Fibroblast of lung (primary cell): ENCODE measurements around the gene LTA4H.
"Not testable (repeated sequence)": the region's sequence is repeated elsewhere in the genome, so short reads cannot be mapped to it uniquely, and the experiment has no call there.

Source experiments
- EZH2 ChIP-seq: IDR thresholded peaks from 2 replicates; pipeline ENCODE4 v1.5.1; 2012; ENCODE audit warnings: low read length, control low read depth, mild to moderate bottlenecking; ENCODE audit errors: missing control alignments
- TF ChIP-seq, protein P1 (sequence below), 2 donors: IDR thresholded peaks in 1 of 2; conservative IDR thresholded peaks in 1 of 2; 1 replicate in 1 of 2; 2 replicates in 1 of 2; pipeline ENCODE4 v1.5.1; 2011 to 2012; ENCODE audit warnings: low read length in 2 of 2, control low read depth in 1 of 2, inconsistent platforms in 1 of 2, low read depth in 1 of 2, mild to moderate bottlenecking in 1 of 2

DNA sequence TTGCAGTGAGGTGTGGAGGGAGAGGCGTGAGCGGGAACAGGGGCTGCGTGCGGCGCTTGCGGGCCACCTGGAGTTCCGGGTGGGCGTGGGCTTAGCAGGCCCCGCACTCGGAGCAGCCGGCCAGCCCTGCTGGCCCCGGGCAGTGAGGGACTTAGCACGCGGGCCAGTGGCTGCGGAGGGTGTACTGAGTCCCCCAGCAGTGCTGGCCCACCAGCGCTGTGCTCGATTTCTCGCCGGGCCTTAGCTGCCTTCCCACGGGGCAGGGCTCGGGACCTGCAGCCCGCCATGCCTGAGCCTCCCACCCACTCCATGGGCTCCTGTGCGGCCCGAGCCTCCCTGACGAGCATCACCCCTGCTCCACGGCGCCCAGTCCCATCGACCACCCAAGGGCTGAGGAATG is 66.3 kb downstream of the LTA4H start:
- TF ChIP-seq, protein P1, sequence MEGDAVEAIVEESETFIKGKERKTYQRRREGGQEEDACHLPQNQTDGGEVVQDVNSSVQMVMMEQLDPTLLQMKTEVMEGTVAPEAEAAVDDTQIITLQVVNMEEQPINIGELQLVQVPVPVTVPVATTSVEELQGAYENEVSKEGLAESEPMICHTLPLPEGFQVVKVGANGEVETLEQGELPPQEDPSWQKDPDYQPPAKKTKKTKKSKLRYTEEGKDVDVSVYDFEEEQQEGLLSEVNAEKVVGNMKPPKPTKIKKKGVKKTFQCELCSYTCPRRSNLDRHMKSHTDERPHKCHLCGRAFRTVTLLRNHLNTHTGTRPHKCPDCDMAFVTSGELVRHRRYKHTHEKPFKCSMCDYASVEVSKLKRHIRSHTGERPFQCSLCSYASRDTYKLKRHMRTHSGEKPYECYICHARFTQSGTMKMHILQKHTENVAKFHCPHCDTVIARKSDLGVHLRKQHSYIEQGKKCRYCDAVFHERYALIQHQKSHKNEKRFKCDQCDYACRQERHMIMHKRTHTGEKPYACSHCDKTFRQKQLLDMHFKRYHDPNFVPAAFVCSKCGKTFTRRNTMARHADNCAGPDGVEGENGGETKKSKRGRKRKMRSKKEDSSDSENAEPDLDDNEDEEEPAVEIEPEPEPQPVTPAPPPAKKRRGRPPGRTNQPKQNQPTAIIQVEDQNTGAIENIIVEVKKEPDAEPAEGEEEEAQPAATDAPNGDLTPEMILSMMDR (conservative IDR thresholded peaks at IDR 0.05 in 1 of 2, IDR thresholded peaks at IDR 0.05 in 1 of 2; ENCODE audit: low read depth in 1 of 2, low read length in 2 of 2), result not testable (repeated sequence)
- TF ChIP-seq EZH2, result not testable (repeated sequence)
